Parathyroid adenoma (tissue), 2 donors: ENCODE measurements around the gene PDE4D.
"Not testable (repeated sequence)": the region's sequence is repeated elsewhere in the genome, so short reads cannot be mapped to it uniquely, and the experiment has no call there.

Experiments
- H2AFZ ChIP-seq: fragments of 300-600 bp; sonication (generic); one replicate; pipeline ENCODE4 v1.7.0; 2017; ENCODE audit warnings: antibody characterized with exemption, mild to moderate bottlenecking
- H3K27ac ChIP-seq: fragments of 300-600 bp; sonication (generic); one replicate; pipeline ENCODE4 v1.7.0; 2017
- H3K27me3 ChIP-seq: fragments of 300-600 bp; sonication (generic); one replicate; pipeline ENCODE4 v1.7.0; 2017; ENCODE audit warnings: low read length; ENCODE audit not compliant: control insufficient read depth, insufficient read depth
- H3K36me3 ChIP-seq: fragments of 300-600 bp; sonication (generic); one replicate; pipeline ENCODE4 v1.7.0; 2017; ENCODE audit warnings: low read length; ENCODE audit not compliant: control insufficient read depth, insufficient read depth
- H3K4me1 ChIP-seq: fragments of 300-600 bp; sonication (generic); one replicate; pipeline ENCODE4 v1.7.0; 2017; ENCODE audit warnings: control low read depth
- H3K4me2 ChIP-seq: fragments of 300-600 bp; sonication (generic); one replicate; pipeline ENCODE4 v1.7.0; 2017; ENCODE audit warnings: low read length
- H3K4me3 ChIP-seq: fragments of 300-600 bp; sonication (generic); one replicate; pipeline ENCODE4 v1.7.0; 2017; ENCODE audit warnings: low read depth, low read length
- H3K79me2 ChIP-seq: fragments of 300-600 bp; sonication (generic); one replicate; pipeline ENCODE4 v1.7.0; 2017; ENCODE audit warnings: control low read depth
- H3K9ac ChIP-seq: fragments of 300-600 bp; sonication (generic); one replicate; pipeline ENCODE4 v1.7.0; 2017; ENCODE audit warnings: mild to moderate bottlenecking
- H3K9me3 ChIP-seq: fragments of 300-600 bp; sonication (generic); one replicate; pipeline ENCODE4 v1.7.0; 2017; ENCODE audit warnings: low read length; ENCODE audit not compliant: control insufficient read depth
- TF ChIP-seq, protein P1 (sequence below): fragments of 300-600 bp; sonication (generic); IDR thresholded peaks from one replicate; pipeline ENCODE4 v1.7.0; 2017; ENCODE audit warnings: antibody characterized with exemption, mild to moderate bottlenecking
- donor health status: primary hyperparathyroidism.

Gene PDE4D

GRCh38 chr5:58961631-58962280, 931.8 kb downstream of the PDE4D start:
- Histone ChIP-seq H3K4me1 (no peaks in the 10 kb centered on the region), H3K4me2 (no peak overlapping the region), H3K27me3 (no peaks in the 10 kb centered on the region), H3K4me3 (no peak overlapping the region), H3K9me3 (no peaks in the 10 kb centered on the region), H3K27ac (no peak overlapping the region), H2AFZ (no peak overlapping the region), H3K9ac (no peak overlapping the region), H3K79me2 (no peaks in the 10 kb centered on the region), H3K36me3 (no peaks in the 10 kb centered on the region)
- TF ChIP-seq, protein P1, sequence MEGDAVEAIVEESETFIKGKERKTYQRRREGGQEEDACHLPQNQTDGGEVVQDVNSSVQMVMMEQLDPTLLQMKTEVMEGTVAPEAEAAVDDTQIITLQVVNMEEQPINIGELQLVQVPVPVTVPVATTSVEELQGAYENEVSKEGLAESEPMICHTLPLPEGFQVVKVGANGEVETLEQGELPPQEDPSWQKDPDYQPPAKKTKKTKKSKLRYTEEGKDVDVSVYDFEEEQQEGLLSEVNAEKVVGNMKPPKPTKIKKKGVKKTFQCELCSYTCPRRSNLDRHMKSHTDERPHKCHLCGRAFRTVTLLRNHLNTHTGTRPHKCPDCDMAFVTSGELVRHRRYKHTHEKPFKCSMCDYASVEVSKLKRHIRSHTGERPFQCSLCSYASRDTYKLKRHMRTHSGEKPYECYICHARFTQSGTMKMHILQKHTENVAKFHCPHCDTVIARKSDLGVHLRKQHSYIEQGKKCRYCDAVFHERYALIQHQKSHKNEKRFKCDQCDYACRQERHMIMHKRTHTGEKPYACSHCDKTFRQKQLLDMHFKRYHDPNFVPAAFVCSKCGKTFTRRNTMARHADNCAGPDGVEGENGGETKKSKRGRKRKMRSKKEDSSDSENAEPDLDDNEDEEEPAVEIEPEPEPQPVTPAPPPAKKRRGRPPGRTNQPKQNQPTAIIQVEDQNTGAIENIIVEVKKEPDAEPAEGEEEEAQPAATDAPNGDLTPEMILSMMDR = no peak

DNA sequence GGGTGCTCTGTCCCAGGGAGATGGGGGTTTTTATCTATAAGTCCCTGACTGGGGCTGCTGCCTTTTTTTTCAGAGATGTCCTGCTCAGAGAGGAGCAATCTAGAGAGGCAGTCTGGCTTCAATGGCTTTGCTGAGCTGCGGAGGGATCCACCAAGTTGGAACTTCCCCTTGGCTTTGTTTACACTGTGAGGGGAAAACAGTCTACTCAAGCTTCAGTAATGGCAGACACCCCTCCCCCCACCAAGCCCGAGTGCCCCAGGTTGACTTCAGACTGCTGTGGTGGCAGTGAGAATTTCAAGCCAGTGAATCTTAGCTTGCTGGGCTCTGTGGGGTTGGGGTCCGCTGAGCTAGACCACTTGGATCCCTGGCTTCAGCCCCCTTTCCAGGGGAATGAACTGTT, 934.8 kb downstream of the PDE4D start:
- Histone ChIP-seq H3K4me1 (no peaks in the 10 kb centered on the region), H3K27me3 (no peaks in the 10 kb centered on the region), H3K9me3 (no peaks in the 10 kb centered on the region), H3K9ac (no peak overlapping the region), H3K27ac (no peak overlapping the region), H3K4me2 (no peak overlapping the region), H3K36me3 (no peaks in the 10 kb centered on the region), H3K79me2 (no peaks in the 10 kb centered on the region), H3K4me3 (no peak overlapping the region), H2AFZ (no peak overlapping the region)
- TF ChIP-seq, protein P1 = no peak

DNA sequence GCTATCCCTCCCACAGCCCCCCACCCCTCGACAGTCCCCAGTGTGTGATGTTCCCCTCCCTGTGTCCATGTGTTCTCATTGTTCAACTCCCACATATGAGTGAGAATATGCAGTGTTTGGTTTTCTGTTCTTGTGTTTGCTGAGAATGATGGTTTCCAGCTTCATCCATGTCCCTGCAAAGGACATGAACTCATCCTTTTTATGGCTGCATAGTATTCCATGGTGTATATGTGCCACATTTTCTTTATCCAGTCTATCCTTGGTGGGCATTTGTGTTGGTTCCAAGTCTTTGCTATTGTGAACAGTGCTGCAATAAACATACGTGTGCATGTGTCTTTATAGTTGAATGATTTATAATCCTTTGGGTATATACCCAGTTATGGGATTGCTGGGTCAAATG, 940.3 kb downstream of the PDE4D start:
- H3K9ac ChIP-seq, H3K4me3 ChIP-seq, H2AFZ ChIP-seq, H3K4me1 ChIP-seq, H3K27ac ChIP-seq, H3K36me3 ChIP-seq, H3K9me3 ChIP-seq, H3K27me3 ChIP-seq, H3K79me2 ChIP-seq, H3K4me2 ChIP-seq: not testable (repeated sequence)

- no peak overlapping the region for H3K27ac ChIP-seq
- no peak overlapping the region for H3K4me2 ChIP-seq
- no peaks in the 10 kb centered on the region for H3K27me3 ChIP-seq
- no peaks in the 10 kb centered on the region for H3K79me2 ChIP-seq
- H3K36me3 ChIP-seq = no peaks in the 10 kb centered on the region
- no peak overlapping the region for H3K9ac ChIP-seq
- H3K4me1 ChIP-seq = no peaks in the 10 kb centered on the region
- no peak overlapping the region for H2AFZ ChIP-seq
- no peaks in the 10 kb centered on the region for H3K9me3 ChIP-seq
- TF ChIP-seq, protein P1 = no peak
- H3K4me3 ChIP-seq = no peak overlapping the region
These were observed 943.3 kb downstream of the PDE4D start for GRCh38 chr5:58950224-58950623.

GRCh38 chr5:58946230-58946629, 947.3 kb downstream of the PDE4D start:
- H3K4me3 ChIP-seq = no peak overlapping the region

More at GRCh38 chr5:58946230-58946629, 947.3 kb downstream of the PDE4D start:
- H3K27ac ChIP-seq = no peak overlapping the region
- H3K36me3 ChIP-seq = no peaks in the 10 kb centered on the region
- no peaks in the 10 kb centered on the region for H3K79me2 ChIP-seq
- no peaks in the 10 kb centered on the region for H3K9me3 ChIP-seq
- no peaks in the 10 kb centered on the region for H3K27me3 ChIP-seq
- H3K4me1 ChIP-seq = no peaks in the 10 kb centered on the region
- H2AFZ ChIP-seq = no peak overlapping the region
- H3K4me2 ChIP-seq = no peak overlapping the region
- TF ChIP-seq, protein P1 = no peak
- H3K9ac ChIP-seq = no peak overlapping the region
